ENCODE measurements around the gene FCN1. TPM values are rescaled to one million over a fixed set of nuclear protein-coding genes. Genes with fewer than 3 reads are reported as not detected.

The FCN1 gene
- total and polyA plus RNA-seq, 9 of the 15 experiments (the other 6 are each of a cell fraction or from before 2014, with no cell fraction given), result not detected

DNA sequence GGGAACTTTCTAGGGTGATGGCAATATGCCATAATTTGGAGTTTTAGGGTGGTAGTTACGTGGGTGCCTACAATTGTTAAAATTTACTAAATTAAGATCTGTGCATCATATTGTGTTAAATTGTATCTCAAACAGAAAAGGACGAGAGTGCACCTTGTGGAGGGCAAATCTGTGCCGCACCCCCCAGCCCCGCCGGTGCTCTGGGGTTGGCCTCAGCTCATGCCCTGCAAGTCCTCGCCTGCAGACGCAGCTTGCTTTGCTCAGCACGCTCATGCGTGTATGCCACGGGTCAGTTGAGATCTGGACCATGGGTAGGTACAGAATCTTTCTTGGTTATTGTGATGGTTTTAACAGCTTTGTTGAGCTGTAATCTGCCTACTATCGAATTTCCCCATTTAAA lies 33.7 kb upstream of the FCN1 start:
- H3K4me3 ChIP-seq, result no peak overlapping the region
- no peak overlapping the region for H2AFZ ChIP-seq (ENCODE audit: low read depth, low read length)
- ATAC-seq (no peak), FAIRE-seq (no peak), DNase-seq (ENCODE audit: extremely low read depth in 1 of 4, low spot score in 3 of 4) (no peak)
- in situ Hi-C loops (cut with MboI), result no loop called here
- no peaks in the 10 kb centered on the region for H3K4me1 ChIP-seq (replicated peaks in 1 of 2; ENCODE audit: control insufficient read depth in 2 of 2, insufficient read depth in 2 of 2, low read length in 2 of 2)
- POLR2A ChIA-PET, result no interaction called here
- H3K27ac ChIP-seq (ENCODE audit: extremely low read depth, low read depth, low read length), result no peak overlapping the region
- peaks cover 2 to 3% of the 10 kb centered on the region in 2 experiments; a peak in 2 of 5 replicates for H3K27me3 ChIP-seq (ENCODE audit: control insufficient read depth in 2 of 2, insufficient read depth in 2 of 2, low read length in 2 of 2)
- H3K36me3 ChIP-seq (ENCODE audit: control insufficient read depth, insufficient read depth, low read length), result no peaks in the 10 kb centered on the region
- H3K9ac ChIP-seq (ENCODE audit: insufficient read depth in 1 of 2, low read depth in 2 of 2, low read length in 2 of 2), result no peak overlapping the region
- BruUV-seq (replicated peaks), result no TSS peak
- intact Hi-C loops (cut with micrococcal nuclease), result no loop called here
- H3K79me2 ChIP-seq (ENCODE audit: control insufficient read depth, insufficient read depth, low read length), result no peaks in the 10 kb centered on the region
- TF ChIP-seq, protein P1, sequence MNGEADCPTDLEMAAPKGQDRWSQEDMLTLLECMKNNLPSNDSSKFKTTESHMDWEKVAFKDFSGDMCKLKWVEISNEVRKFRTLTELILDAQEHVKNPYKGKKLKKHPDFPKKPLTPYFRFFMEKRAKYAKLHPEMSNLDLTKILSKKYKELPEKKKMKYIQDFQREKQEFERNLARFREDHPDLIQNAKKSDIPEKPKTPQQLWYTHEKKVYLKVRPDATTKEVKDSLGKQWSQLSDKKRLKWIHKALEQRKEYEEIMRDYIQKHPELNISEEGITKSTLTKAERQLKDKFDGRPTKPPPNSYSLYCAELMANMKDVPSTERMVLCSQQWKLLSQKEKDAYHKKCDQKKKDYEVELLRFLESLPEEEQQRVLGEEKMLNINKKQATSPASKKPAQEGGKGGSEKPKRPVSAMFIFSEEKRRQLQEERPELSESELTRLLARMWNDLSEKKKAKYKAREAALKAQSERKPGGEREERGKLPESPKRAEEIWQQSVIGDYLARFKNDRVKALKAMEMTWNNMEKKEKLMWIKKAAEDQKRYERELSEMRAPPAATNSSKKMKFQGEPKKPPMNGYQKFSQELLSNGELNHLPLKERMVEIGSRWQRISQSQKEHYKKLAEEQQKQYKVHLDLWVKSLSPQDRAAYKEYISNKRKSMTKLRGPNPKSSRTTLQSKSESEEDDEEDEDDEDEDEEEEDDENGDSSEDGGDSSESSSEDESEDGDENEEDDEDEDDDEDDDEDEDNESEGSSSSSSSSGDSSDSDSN (IDR thresholded peaks at IDR 0.05; ENCODE audit: borderline replicate concordance in 1 of 2, low read depth in 2 of 2, low read length in 2 of 2), result no peak
- TF ChIP-seq FOXM1 (IDR thresholded peaks at IDR 0.05; ENCODE audit: low read depth) (no peak), FOXM1 (CRISPR knock-in tag; IDR thresholded peaks at IDR 0.05; ENCODE audit: low read depth) (no peak), NFE2 (IDR thresholded peaks at IDR 0.05; ENCODE audit: low read depth) (no peak), TCF3 (CRISPR knock-in tag; IDR thresholded peaks at IDR 0.05) (no peak), ZNF699 (CRISPR knock-in tag; IDR thresholded peaks at IDR 0.05; ENCODE audit: insufficient replicate concordance) (no peak), NONO (IDR thresholded peaks at IDR 0.05; ENCODE audit: low read depth in 2 of 2, low read length in 1 of 2) (no peak), RCOR1 (IDR thresholded peaks at IDR 0.05; ENCODE audit: borderline replicate concordance in 1 of 2, low read depth in 2 of 2, low read length in 2 of 2) (no peak)
- WGBS (ENCODE audit: insufficient coverage, low coverage, missing lambda C conversion rate), result 1% methylated on average over 11 of the region's 11 CpGs
- H3K4me2 ChIP-seq (ENCODE audit: insufficient read depth, low read length), result no peak overlapping the region
- H4K20me1 ChIP-seq (replicated peaks; ENCODE audit: control insufficient read depth, insufficient read depth, low read length), result no peaks in the 10 kb centered on the region
- CTCF ChIA-PET (ENCODE audit: low intra/inter-chr PET ratio), result no interaction called here
- no peaks in the 10 kb centered on the region for H3K9me3 ChIP-seq (replicated peaks; ENCODE audit: control insufficient read depth, insufficient read depth, low read depth, low read length)
- H3K9me1 ChIP-seq (ENCODE audit: control insufficient read depth, insufficient read depth, low read length), result no peaks in the 10 kb centered on the region
